DOHH2 (cell line): ENCODE data around the gene LPIN1.

Experiments
- H3F3A ChIP-seq: fragments of 200-600 bp; sonication (generic), shearing (Covaris generic); 2 replicates; pipeline ENCODE4 v1.6.0; 2016; ENCODE audit warnings: antibody characterized with exemption, mild to moderate bottlenecking; ENCODE audit not compliant: control insufficient read depth, insufficient read depth
- H3K27ac ChIP-seq: fragments of 200-600 bp; sonication (generic); 2 replicates; pipeline ENCODE4 v1.5.1; 2014; ENCODE audit warnings: low read depth, mild to moderate bottlenecking, low read length, moderate library complexity
- H3K27me3 ChIP-seq: fragments of 200-600 bp; sonication (generic); 2 replicates; pipeline ENCODE4 v1.6.1; 2014; ENCODE audit warnings: mild to moderate bottlenecking, low read length, mixed read lengths; ENCODE audit not compliant: control insufficient read depth
- H3K36me3 ChIP-seq: fragments of 200-600 bp; sonication (generic); 2 replicates; pipeline ENCODE4 v1.6.1; 2014; ENCODE audit warnings: mild to moderate bottlenecking, low read length, moderate library complexity, mixed read lengths; ENCODE audit not compliant: control insufficient read depth
- H3K4me1 ChIP-seq: fragments of 200-600 bp; sonication (generic); 2 replicates; pipeline ENCODE4 v1.6.1; 2014; ENCODE audit warnings: mild to moderate bottlenecking, low read length, mixed read lengths; ENCODE audit not compliant: control insufficient read depth
- H3K4me2 ChIP-seq: fragments of 200-600 bp; sonication (generic); 2 replicates; pipeline ENCODE4 v1.6.0; 2014; ENCODE audit warnings: mild to moderate bottlenecking, low read length, moderate library complexity
- H3K4me3 ChIP-seq: fragments of 200-600 bp; sonication (generic); 2 replicates; pipeline ENCODE4 v1.5.1; 2014; ENCODE audit warnings: mild to moderate bottlenecking, low read length, mixed read lengths
- H3K79me2 ChIP-seq: fragments of 200-600 bp; sonication (generic); 2 replicates; pipeline ENCODE4 v1.6.1; 2014; ENCODE audit warnings: mild to moderate bottlenecking, low read length, mixed read lengths; ENCODE audit not compliant: control insufficient read depth
- H3K9me2 ChIP-seq: fragments of 200-600 bp; sonication (generic); replicated peaks from 2 replicates; pipeline ENCODE4 v1.6.1; 2014; ENCODE audit warnings: mild to moderate bottlenecking, low read length, mixed read lengths; ENCODE audit not compliant: control insufficient read depth
- H3K9me3 ChIP-seq: fragments of 200-600 bp; sonication (generic); 2 replicates; pipeline ENCODE4 v1.6.1; 2014; ENCODE audit warnings: antibody characterized with exemption, low read length, mixed read lengths; ENCODE audit not compliant: control insufficient read depth, insufficient read depth
- H4K20me1 ChIP-seq: fragments of 200-600 bp; sonication (generic); 2 replicates; pipeline ENCODE4 v1.6.0; 2014; ENCODE audit warnings: low read depth, mild to moderate bottlenecking, antibody characterized with exemption, low read length, moderate library complexity; ENCODE audit not compliant: control insufficient read depth, insufficient read depth
- CTCF ChIP-seq: fragments of 200-600 bp; sonication (generic); IDR thresholded peaks from one replicate; pipeline ENCODE4 v1.5.1; 2014; ENCODE audit warnings: antibody characterized with exemption, mild to moderate bottlenecking, low read depth, low read length; ENCODE audit not compliant: poor library complexity, severe bottlenecking
- EZH2phosphoT487 ChIP-seq: fragments of 200-600 bp; sonication (generic); IDR thresholded peaks from 2 replicates; pipeline ENCODE4 v1.6.1; 2017; ENCODE audit warnings: borderline replicate concordance, mild to moderate bottlenecking, antibody characterized with exemption, low read length, moderate library complexity, mixed read lengths

LPIN1 gene

DNA sequence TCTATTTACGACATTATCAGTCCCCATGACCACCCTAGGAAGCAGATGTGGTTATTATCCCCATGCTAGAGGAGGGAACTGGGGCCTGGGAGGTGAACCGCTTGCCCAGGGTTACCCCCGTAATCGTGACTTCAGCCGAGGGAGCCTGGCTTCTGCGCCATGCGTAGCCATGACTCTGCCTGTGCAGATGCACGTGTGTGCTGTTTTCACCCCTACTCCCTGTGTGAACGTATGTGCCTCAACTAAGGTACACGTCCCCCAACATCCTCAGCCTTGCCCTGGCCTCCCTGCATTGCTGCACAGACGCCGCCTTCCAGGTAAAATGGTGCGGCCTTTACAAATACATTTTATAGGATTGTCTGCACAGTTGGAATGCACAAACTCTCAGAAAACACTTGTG lies 40.2 kb downstream of the LPIN1 start:
- no peak for TF ChIP-seq EZH2phosphoT487
- no peak for TF ChIP-seq CTCF
- peaks cover 60% of the 10 kb centered on the region for H3K36me3 ChIP-seq
- no peak overlapping the region for H3K27ac ChIP-seq

GRCh38 chr2:11787991-11788390 lies 41.6 kb downstream of the LPIN1 start:
- Histone ChIP-seq H3K9me3 (no peaks in the 10 kb centered on the region), H3K36me3 (peaks cover 60% of the 10 kb centered on the region), H3K79me2 (no peaks in the 10 kb centered on the region), H3K9me2 (no peaks in the 10 kb centered on the region), H3K27ac (no peak overlapping the region), H3K4me1 (no peaks in the 10 kb centered on the region), H3F3A (no peaks in the 10 kb centered on the region), H3K4me3 (no peak overlapping the region), H3K4me2 (no peak overlapping the region), H3K27me3 (no peaks in the 10 kb centered on the region), H4K20me1 (0 out of 2 replicates have a peak, but pooled peaks cover 3% of the 10 kb centered on the region)
- TF ChIP-seq EZH2phosphoT487, result no peak

More for the DNA sequence above, 40.2 kb downstream of the LPIN1 start:
- Histone ChIP-seq H4K20me1 (0 out of 2 replicates have a peak, but pooled peaks cover 3% of the 10 kb centered on the region), H3K4me2 (no peak overlapping the region), H3F3A (no peaks in the 10 kb centered on the region), H3K27me3 (no peaks in the 10 kb centered on the region), H3K9me2 (no peaks in the 10 kb centered on the region), H3K4me3 (no peak overlapping the region), H3K9me3 (no peaks in the 10 kb centered on the region), H3K4me1 (no peaks in the 10 kb centered on the region), H3K79me2 (no peaks in the 10 kb centered on the region)

GRCh38 chr2:11788461-11789124 lies 42.2 kb downstream of the LPIN1 start:
- H3K79me2 ChIP-seq, result no peaks in the 10 kb centered on the region
- H3K4me1 ChIP-seq, result no peaks in the 10 kb centered on the region
- H3K4me2 ChIP-seq, result no peak overlapping the region
- H4K20me1 ChIP-seq, result 0 out of 2 replicates have a peak, but pooled peaks cover 3% of the 10 kb centered on the region
- no peaks in the 10 kb centered on the region for H3K27me3 ChIP-seq
- peaks cover 61% of the 10 kb centered on the region for H3K36me3 ChIP-seq
- no peak overlapping the region for H3K4me3 ChIP-seq
- no peaks in the 10 kb centered on the region for H3K9me3 ChIP-seq
- TF ChIP-seq CTCF, result no peak
- no peaks in the 10 kb centered on the region for H3F3A ChIP-seq
- H3K27ac ChIP-seq, result no peak overlapping the region
- no peaks in the 10 kb centered on the region for H3K9me2 ChIP-seq

GRCh38 chr2:11789243-11789642 lies 42.8 kb downstream of the LPIN1 start:
- H3K4me3 ChIP-seq, result no peak overlapping the region
- no peaks in the 10 kb centered on the region for H3K9me2 ChIP-seq
- H3K36me3 ChIP-seq, result peaks cover 67% of the 10 kb centered on the region
- no peaks in the 10 kb centered on the region for H3K79me2 ChIP-seq
- H3K4me2 ChIP-seq, result no peak overlapping the region
- H3K27me3 ChIP-seq, result no peaks in the 10 kb centered on the region
- H4K20me1 ChIP-seq, result 0 out of 2 replicates have a peak, but pooled peaks cover 3% of the 10 kb centered on the region
- no peaks in the 10 kb centered on the region for H3K4me1 ChIP-seq
- no peak for TF ChIP-seq CTCF
- no peak for TF ChIP-seq EZH2phosphoT487
- H3K9me3 ChIP-seq, result no peaks in the 10 kb centered on the region
- no peaks in the 10 kb centered on the region for H3F3A ChIP-seq
- H3K27ac ChIP-seq, result no peak overlapping the region
